TTC549 (cell line): ENCODE measurements around the gene GALNT15.

ENCODE experiments used
- FAIRE-seq: peaks from 2 replicates; lab custom pipeline; 2012; peaks lifted over from hg19 to GRCh38; lab: Jason Lieb, UNC

The GALNT15 gene

GRCh38 chr3:16174389-16174788 is at the start of gene GALNT15:
Gene GALNT15, plus strand, starts transcription at chr3:16174680. Its CDS starts 472 bp downstream, at chr3:16175152.
- no peak for FAIRE-seq

- FAIRE-seq, result no peak
Observed at GRCh38 chr3:16126634-16127033, 47.8 kb upstream of the GALNT15 start.

GRCh38 chr3:16127249-16127648 is 47.2 kb upstream of the GALNT15 start:
- no peak for FAIRE-seq

GRCh38 chr3:16130066-16130465 is 44.4 kb upstream of the GALNT15 start:
- FAIRE-seq, result no peak

- FAIRE-seq, result no peak
Observed at GRCh38 chr3:16132190-16132589, 42.3 kb upstream of the GALNT15 start.

GRCh38 chr3:16132928-16133327 is 41.6 kb upstream of the GALNT15 start:
- no peak for FAIRE-seq

GRCh38 chr3:16134173-16134928 is 40.1 kb upstream of the GALNT15 start:
- no peak for FAIRE-seq

- no peak for FAIRE-seq
Observed at GRCh38 chr3:16136055-16136454, 38.4 kb upstream of the GALNT15 start.

GRCh38 chr3:16137044-16137443 is 37.4 kb upstream of the GALNT15 start:
- FAIRE-seq, result no peak

- no peak for FAIRE-seq
Observed at GRCh38 chr3:16137977-16138376, 36.5 kb upstream of the GALNT15 start.

- FAIRE-seq, result no peak
Observed at GRCh38 chr3:16140116-16140893, 34.2 kb upstream of the GALNT15 start.

- no peak for FAIRE-seq
Observed at GRCh38 chr3:16140894-16141285, 33.6 kb upstream of the GALNT15 start.

GRCh38 chr3:16142350-16143025 is 32.0 kb upstream of the GALNT15 start:
- FAIRE-seq, result no peak

- no peak for FAIRE-seq
Observed at GRCh38 chr3:16143861-16144447, 30.5 kb upstream of the GALNT15 start.

- no peak for FAIRE-seq
Observed at GRCh38 chr3:16145176-16145575, 29.3 kb upstream of the GALNT15 start.

GRCh38 chr3:16146015-16146730 is 28.3 kb upstream of the GALNT15 start:
- no peak for FAIRE-seq

GRCh38 chr3:16147220-16147994 is 27.1 kb upstream of the GALNT15 start:
- FAIRE-seq, result no peak

GRCh38 chr3:16148213-16148612 is 26.3 kb upstream of the GALNT15 start:
- no peak for FAIRE-seq

GRCh38 chr3:16148783-16149182 is 25.7 kb upstream of the GALNT15 start:
- no peak for FAIRE-seq

- no peak for FAIRE-seq
Observed at GRCh38 chr3:16150285-16150684, 24.2 kb upstream of the GALNT15 start.

GRCh38 chr3:16151109-16151508 is 23.4 kb upstream of the GALNT15 start:
- FAIRE-seq, result no peak
